BJ (cell line): ENCODE measurements around the gene TMEM119. TPM values are rescaled to one million over a fixed set of nuclear protein-coding genes. Genes with fewer than 3 reads are reported as not detected.
"Not testable (repeated sequence)": the region's sequence is repeated elsewhere in the genome, so short reads cannot be mapped to it uniquely, and the experiment has no call there.

Experiments
- CTCF ChIA-PET: fragments of 350-600 bp; formaldehyde crosslinking; extraction: SDS; loops from one replicate; lab custom pipeline; 2021; ENCODE audit warnings: antibody characterized with exemption, inconsistent platforms; lab: Yijun Ruan, JAX
- POLR2A ChIA-PET: fragments of 300-600 bp; sonication (Branson Sonifier 250); formaldehyde crosslinking; extraction: SDS; loops from one replicate; lab custom pipeline; 2021; ENCODE audit warnings: antibody characterized with exemption; lab: Charles Lee
- DNase-seq: peaks from one replicate; pipeline ENCODE4 v3.0.0-alpha.2; 2011; ENCODE audit warnings: low read depth
- H3K27me3 ChIP-seq: 2 replicates; pipeline ENCODE4 v1.6.0; 2011; ENCODE audit warnings: low read length; ENCODE audit not compliant: control insufficient read depth, insufficient read depth
- H3K36me3 ChIP-seq: 2 replicates; pipeline ENCODE4 v1.5.1; 2011; ENCODE audit warnings: low read length; ENCODE audit not compliant: control insufficient read depth, insufficient read depth
- H3K4me3 ChIP-seq: 2 replicates; pipeline ENCODE4 v1.5.1; 2011; ENCODE audit warnings: low read depth, mild to moderate bottlenecking, control low read depth, low read length
- polyA plus RNA-seq: library from polyadenylated mRNA; depleted of rRNA; stranded (reverse); fragments of >200 nt; gene quantifications from 2 replicates; pipeline ENCODE4 v1.2.3, GENCODE V29; 2011
- TF ChIP-seq, protein P1 (sequence below): IDR thresholded peaks from 2 replicates; pipeline ENCODE4 v1.5.1; 2011; ENCODE audit warnings: low read depth, mild to moderate bottlenecking, control low read depth, inconsistent platforms, low read length, moderate library complexity; ENCODE audit not compliant: insufficient read depth

The TMEM119 gene
- polyA plus RNA-seq, 1 experiment = 80.6 TPM

GRCh38 chr12:108576660-108577234 is 21.1 kb downstream of the TMEM119 start:
- POLR2A ChIA-PET = no interaction called here
- DNase-seq = no peak
- no peaks in the 10 kb centered on the region; the same call in 1 of the 2 replicates for H3K27me3 ChIP-seq
- CTCF ChIA-PET = interaction anchor here (0.7 to 19.7 kb wide), 5 partner anchors 10 to 516 kb away, joined by 3 to 460 read pairs (median 5); partner anchors contain the start of gene ALKBH2
- TF ChIP-seq, protein P1, sequence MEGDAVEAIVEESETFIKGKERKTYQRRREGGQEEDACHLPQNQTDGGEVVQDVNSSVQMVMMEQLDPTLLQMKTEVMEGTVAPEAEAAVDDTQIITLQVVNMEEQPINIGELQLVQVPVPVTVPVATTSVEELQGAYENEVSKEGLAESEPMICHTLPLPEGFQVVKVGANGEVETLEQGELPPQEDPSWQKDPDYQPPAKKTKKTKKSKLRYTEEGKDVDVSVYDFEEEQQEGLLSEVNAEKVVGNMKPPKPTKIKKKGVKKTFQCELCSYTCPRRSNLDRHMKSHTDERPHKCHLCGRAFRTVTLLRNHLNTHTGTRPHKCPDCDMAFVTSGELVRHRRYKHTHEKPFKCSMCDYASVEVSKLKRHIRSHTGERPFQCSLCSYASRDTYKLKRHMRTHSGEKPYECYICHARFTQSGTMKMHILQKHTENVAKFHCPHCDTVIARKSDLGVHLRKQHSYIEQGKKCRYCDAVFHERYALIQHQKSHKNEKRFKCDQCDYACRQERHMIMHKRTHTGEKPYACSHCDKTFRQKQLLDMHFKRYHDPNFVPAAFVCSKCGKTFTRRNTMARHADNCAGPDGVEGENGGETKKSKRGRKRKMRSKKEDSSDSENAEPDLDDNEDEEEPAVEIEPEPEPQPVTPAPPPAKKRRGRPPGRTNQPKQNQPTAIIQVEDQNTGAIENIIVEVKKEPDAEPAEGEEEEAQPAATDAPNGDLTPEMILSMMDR = no peak
- H3K4me3 ChIP-seq = no peak overlapping the region
- no peaks in the 10 kb centered on the region for H3K36me3 ChIP-seq

DNA sequence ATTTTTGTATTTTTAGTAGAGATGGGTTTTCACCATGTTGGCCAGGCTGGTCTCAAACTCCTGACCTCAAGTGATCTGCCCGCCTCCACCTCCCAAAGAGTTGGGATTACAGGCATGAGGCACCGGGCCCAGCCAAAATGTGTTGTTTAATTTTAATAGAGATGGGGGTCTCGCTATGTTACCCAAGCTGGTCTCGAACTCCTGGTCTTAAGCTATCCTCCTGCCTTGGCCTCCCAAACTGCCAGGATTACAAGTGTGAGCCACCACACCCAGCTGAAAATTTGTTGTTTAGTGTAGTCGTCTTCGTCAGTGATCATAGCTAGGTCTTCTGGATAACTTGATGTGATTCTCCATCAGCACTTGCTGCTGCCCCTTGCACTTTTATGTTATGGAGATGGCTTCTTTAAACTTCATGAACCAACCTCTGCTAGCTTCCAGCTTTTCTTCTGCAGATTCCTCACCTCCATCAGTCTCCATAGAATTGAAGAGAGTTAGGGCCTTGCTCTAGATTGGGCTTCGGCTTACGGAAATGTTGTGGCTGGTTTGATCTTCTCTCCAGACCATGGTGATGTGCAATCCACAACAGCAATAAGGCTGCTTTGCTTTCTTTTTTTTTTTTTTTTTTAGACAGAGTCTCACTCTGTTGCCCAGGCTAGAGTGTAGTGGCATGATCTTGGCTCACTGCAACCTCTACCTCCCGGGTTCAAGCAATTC is 22.5 kb downstream of the TMEM119 start:
- TF ChIP-seq, protein P1 = no peak
- no peaks in the 10 kb centered on the region for H3K36me3 ChIP-seq
- no peak for DNase-seq
- no peaks in the 10 kb centered on the region; the same call in 1 of the 2 replicates for H3K27me3 ChIP-seq
- H3K4me3 ChIP-seq = no peak overlapping the region
- CTCF ChIA-PET = interaction anchor here (19.7 kb wide), 1 partner anchor 43 kb away, joined by 460 read pairs; no protein-coding TSS in a partner anchor
- POLR2A ChIA-PET = no interaction called here

GRCh38 chr12:108574276-108574675 is 23.6 kb downstream of the TMEM119 start:
- H3K36me3 ChIP-seq, DNase-seq, H3K27me3 ChIP-seq, H3K4me3 ChIP-seq, POLR2A ChIA-PET: not testable (repeated sequence)
- CTCF ChIA-PET = interaction anchor here (19.7 kb wide), 1 partner anchor 44 kb away, joined by 460 read pairs; no protein-coding TSS in a partner anchor

GRCh38 chr12:108573317-108573716 is 24.6 kb downstream of the TMEM119 start:
- no peak overlapping the region for H3K4me3 ChIP-seq
- CTCF ChIA-PET = interaction anchor here (19.7 kb wide), 1 partner anchor 45 kb away, joined by 460 read pairs; no protein-coding TSS in a partner anchor
- TF ChIP-seq, protein P1 = no peak
- POLR2A ChIA-PET = no interaction called here
- DNase-seq = no peak
- no peaks in the 10 kb centered on the region; the same call in 1 of the 2 replicates for H3K27me3 ChIP-seq
- H3K36me3 ChIP-seq = peaks cover 2% of the 10 kb centered on the region; the same call in 1 of the 2 replicates

DNA sequence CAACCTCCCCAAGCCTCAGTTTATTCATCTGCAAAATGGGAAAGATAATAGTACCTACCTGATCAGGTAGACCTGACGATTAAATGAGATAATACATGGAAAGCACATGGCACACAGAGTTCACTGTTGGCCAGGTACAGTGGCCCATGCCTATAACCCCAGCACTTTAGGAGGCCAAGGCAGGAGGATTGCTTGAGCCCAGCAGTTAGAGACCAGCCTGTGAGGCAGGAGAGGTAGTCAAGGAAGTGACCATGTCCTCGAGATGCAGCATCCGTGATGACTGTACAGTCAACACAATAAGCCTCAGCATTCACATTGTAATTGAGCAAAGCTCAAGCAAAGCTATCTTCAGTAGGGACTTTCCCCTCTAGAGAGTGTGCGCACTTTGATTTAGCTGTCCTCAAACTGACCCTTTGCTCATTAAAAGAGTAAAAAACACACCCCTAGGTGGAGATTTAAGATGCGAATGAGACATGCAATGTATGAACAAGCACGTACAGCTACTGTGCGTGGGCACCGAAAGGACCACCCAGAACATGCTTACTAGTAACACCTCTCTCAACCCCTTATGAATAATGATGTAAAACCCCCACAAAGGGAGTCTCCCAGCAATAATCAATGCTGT is 25.6 kb downstream of the TMEM119 start:
- H3K36me3 ChIP-seq = peaks cover 2% of the 10 kb centered on the region; the same call in 1 of the 2 replicates
- ChIA-PET POLR2A (no interaction called here), CTCF (interaction anchor here (0.7 to 19.7 kb wide), 5 partner anchors 38 to 379 kb away, joined by 3 to 460 read pairs (median 3); no protein-coding TSS in a partner anchor)
- TF ChIP-seq, protein P1 = no peak
- no peaks in the 10 kb centered on the region; the same call in 1 of the 2 replicates for H3K27me3 ChIP-seq
- DNase-seq = no peak
- H3K4me3 ChIP-seq = no peak overlapping the region
